CMK (cell line): ENCODE data around the gene POU5F1.
"Not testable (repeated sequence)": the region's sequence is repeated elsewhere in the genome, so short reads cannot be mapped to it uniquely, and the experiment has no call there.

Experiments
- DNase-seq: peaks from one replicate; pipeline ENCODE4 v3.0.0-alpha.2; 2010; ENCODE audit warnings: low read depth

Gene POU5F1

DNA sequence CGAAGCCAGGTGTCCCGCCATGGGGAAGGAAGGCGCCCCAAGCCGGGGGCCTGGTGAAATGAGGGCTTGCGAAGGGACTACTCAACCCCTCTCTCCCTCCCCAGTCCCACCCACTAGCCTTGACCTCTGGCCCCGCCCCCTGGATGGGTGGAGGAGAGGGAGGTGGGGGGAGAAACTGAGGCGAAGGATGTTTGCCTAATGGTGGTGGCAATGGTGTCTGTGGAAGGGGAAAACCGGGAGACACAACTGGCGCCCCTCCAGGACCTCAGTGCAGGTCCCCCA is at the start of gene POU5F1:
POU5F1 (minus strand) TSS at position 83 of the 282 bp plus-strand sequence; CDS start at position 21, 62 bp downstream.
- no peak for DNase-seq

DNA sequence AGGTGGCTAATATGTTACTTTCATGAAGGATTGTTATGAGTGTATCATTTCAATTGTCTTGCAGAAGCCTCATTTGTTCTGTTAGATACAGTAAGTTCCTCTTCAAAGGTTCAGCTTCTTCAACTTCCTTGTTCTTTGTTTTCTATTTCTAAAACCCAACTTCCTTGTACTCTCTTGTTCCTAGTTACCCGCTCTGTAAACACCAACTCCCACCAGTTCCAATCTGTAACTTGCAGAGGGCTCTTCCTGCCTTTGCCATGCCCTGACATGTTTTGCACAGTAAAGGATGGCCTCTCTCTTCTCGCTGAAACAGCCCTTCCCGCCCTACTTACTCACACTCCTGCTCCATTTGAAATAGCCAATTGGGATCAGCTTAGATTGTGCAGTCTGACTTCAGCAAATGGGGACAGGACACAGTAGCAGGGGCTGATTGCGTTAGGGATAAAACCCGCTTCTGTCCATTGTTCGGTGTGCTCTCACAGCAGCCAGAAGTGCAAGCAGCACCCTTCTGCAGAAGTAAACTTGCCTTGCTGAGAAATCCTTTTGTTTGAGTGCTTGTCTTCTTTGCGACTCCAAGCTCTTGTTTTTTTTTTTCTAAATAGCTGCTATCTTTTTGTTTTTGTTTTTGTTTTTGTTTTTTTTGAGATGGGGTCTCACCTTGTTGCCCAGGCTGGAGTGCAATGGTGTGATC is 45.9 kb upstream of the POU5F1 start:
- DNase-seq = no peak

DNA sequence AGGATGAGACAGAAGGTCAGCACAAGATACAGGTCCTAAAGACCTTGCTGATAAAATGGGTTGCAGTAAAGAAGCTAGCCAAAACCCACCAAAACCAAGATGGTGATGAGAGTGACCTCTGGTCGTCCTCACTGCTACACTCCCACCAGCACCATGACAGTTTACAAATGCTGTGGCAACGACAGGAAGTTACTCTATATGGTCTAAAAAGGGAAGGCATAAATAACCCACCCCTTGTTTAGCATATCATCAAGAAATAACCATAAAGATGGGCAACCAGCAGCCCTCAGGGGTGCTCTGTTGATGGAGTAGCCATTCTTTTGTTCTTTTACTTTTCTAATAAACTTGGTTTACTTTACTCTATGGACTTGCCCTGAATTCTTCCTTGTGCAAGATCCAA is 44.7 kb upstream of the POU5F1 start:
- not testable (repeated sequence) for DNase-seq

DNA sequence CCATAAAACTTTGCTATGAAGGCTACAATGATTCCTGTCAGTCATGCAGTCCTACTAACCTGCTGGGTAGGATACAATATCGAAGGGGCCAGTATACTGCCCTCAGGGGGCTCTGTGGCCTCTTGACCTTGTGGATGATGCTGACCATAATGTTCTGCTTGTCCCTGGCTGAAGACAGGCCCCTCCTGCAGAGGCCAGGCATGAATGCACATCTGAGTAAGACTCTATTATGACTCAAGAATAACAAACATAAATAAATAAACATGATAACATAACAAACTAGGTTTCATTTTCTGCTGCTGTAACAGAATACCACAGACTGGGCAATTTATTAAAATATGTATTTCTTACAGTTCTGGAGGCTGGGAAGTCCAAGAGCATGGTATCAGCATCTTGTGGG is 44.0 kb upstream of the POU5F1 start:
- DNase-seq = no peak

DNA sequence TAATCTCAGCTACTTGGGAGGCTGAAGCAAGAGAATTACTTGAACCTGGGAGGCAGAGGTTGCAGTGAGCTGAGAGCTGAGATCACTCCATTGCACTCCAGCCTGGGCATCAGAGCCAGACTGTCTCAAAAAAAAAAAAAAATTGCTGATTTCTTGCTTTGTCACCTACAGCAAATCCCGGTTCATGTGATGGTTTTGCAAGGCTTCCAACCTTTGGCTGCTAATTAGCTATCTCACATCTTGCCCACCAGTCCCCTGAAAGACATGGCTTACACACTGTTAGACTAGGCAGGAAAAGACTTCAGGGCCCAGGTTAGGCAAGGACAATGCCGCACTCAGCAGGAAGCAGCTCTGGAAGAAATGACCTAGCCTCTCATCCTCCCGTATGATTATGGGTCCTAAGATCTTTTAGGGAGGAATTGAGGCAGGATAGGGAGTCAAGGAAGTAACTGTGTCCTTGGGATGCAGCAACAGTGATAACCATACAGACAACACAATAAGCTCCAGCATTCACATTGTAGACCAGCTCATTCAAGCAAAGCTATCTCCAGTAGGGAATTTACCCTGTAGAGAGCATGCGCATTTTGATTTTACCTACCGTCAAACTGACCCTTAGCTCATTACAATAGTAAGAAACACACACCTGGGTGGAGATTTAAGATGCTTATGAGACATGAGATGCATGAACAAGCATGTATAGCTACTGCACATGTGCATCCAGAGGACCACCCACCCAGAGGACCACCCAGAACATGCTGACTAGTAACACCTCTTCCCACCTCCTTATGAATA is 40.5 kb upstream of the POU5F1 start:
- DNase-seq = no peak

DNA sequence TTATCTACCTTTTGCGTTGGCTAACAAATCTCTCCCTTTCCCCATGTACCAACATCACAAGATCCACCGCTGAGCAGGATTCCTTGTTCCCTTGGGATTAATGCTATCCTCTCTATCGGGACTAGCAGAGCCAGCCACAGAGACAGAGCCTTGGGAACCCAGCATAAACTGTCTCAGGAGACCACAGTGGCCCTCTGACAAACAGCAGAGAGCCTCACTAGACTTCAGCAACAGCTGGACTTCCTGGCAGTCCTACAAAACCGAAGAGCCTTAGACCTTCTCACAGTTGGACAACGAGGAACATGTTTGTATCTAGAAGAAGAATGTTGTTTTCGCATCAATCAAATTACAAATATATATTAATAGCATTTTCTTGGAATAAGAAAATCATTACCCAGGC is 39.6 kb upstream of the POU5F1 start:
- DNase-seq = no peak

DNA sequence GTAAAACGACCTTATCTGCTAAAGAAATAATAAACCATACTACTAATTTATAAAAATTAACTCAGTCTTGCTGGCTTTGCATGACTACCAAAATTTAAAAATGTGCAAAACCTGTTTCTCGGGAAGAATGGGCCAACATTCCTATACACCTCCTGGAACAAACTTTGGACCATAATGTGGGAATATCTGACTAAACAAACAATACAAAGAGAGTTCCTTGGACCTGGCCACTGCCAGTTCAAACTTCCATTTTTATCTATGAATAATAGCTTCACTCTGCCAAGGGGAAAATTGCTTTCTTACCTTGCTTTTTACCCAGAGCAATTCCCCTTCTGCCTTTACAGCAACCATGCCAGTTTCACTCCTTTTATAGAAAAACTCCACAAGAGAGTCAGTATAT is 38.7 kb upstream of the POU5F1 start:
- no peak for DNase-seq

DNA sequence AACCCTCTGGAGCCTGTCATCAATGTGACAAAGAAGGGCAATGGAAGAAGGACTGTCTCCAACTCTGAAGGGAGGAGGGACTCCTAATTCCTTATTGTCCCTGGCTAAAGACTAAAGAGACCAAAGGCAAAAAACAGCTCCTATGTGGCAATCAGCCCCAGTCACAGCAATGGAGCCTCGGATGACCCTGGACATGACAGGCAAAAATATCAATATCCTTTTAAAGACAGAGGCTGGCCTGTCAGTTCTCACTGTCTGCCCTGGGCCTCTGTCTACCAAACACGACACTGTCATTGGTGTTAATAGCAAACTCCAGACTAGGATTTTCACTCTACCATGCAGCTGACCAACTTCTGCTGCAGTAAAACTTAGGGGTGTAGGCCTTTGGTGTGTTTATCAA is 38.0 kb upstream of the POU5F1 start:
- no peak for DNase-seq

DNA sequence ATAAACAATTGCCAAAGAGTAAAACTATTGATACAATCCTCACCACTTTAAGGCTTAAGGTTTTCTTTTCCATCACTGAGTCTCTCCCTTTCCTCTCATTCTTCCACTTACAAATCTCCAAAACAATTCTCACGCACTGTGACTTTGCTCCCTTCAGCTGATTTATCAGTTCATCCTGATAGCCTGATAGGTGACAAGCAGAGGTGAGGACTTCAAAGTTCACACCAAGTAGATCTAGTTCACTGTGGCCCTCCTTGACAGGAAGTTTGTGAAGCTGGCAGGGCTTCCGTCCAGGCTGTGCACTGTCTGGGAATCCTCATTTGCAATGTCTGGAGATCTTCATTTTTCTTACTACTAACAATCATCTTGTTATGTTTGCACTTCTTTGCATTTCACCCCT is 35.2 kb upstream of the POU5F1 start:
- DNase-seq = no peak

DNA sequence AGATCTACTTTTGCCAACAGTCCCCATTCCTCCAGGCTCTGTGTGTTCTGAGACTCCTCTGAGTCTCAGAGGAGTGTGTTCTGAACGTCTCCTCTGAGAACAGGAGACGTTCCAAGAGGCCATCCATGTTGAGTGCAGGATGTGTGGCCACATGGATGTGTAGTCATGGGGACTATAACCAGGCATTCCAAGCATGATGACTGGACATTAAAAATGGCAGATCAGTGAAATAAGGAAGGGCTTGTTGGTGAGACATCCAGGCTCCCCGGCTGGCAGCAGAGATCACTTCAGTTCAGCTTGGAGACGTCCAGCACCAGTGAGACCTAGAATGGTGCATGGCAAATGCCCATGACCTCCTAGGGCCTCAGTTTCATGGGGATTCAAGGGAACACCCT is 34.3 kb upstream of the POU5F1 start:
- no peak for DNase-seq

DNA sequence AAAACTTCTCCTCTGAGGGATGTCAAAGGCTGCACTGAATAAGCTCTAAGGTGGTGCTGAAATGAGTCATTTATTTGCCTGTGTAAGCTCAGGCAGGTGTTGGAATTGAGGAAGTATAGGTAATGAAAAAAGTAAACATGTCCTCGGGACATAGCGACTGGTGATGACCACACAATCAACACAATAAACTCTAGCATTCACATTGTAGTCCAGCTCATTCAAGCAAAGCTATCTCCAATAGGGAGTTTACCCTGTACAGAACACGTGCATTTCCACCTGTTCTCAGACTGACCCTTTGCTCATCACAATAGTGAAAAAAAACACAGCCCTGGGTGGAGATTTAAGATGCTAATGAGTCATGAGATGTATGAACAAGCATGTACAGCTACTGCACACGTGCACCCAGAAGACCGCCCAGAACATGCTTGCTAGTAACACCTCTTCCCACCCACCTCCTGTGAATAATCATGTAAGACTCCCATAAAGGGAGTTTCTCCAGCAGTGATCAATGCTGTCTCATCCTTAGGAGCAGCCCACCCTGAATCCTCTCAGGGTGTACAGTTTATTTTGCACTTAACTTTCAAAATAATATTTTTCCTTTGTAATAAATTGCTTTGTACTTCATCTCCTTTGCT is 33.0 kb upstream of the POU5F1 start:
- DNase-seq = no peak

DNA sequence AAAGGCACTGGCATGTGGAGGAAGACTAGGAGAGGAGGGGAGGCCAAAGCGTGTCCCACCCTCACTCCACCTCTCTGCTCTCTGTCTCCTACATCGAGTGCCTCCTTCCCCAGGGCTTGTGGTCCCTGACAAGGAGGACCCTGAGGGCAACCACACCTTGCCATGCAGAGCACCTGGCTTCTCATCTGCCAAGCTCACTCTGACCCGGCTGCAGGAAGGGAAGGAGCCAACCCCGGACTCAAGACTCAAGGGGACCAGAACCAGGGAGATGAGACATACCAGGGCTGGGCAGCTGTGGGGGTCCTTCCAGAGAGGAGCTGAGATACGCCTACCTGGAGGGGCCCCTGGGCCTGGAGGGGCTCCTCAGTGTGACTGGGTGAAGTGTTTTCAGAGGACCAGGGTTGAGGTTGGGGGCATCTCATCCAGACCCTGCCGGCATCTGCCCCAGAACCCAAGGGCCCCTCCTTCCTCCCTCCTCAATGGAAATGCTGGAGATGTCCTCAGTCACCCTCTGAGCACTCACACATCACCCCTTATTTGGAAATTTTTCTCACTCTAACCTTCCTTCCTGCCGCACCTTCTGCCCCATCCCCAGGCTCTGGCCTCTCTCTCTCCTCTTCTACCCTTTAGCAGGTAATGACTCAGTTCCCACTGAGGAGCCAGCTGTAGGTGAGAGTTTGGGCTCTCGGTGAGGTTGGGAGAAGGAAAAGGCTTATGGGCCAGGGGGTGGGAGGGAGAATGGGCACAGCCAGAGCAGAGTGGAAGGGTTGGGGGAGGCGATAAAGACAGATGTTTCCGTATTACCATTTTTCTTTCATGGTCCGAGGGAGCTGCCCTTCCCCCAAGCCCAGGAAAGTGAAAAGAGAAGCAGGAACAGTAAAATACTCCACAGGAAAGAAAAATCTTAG is 32.0 kb upstream of the POU5F1 start:
- no peak for DNase-seq

DNA sequence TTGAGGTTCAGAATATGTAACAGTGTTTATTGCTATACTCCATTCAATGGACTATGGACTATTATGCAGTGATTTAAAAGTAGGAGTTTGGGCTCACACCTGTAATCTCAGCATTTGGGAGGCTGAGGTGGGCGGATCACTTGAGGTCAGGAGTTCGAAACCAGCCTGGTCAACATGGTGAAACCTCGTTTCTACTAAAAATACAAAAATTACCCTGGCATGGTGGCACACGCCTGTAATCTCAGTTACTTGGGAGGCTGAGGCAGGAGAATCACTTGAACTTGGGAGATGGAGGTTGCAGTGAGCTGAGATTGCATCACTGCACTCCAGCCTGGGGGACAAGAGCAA is 28.6 kb upstream of the POU5F1 start:
- not testable (repeated sequence) for DNase-seq

DNA sequence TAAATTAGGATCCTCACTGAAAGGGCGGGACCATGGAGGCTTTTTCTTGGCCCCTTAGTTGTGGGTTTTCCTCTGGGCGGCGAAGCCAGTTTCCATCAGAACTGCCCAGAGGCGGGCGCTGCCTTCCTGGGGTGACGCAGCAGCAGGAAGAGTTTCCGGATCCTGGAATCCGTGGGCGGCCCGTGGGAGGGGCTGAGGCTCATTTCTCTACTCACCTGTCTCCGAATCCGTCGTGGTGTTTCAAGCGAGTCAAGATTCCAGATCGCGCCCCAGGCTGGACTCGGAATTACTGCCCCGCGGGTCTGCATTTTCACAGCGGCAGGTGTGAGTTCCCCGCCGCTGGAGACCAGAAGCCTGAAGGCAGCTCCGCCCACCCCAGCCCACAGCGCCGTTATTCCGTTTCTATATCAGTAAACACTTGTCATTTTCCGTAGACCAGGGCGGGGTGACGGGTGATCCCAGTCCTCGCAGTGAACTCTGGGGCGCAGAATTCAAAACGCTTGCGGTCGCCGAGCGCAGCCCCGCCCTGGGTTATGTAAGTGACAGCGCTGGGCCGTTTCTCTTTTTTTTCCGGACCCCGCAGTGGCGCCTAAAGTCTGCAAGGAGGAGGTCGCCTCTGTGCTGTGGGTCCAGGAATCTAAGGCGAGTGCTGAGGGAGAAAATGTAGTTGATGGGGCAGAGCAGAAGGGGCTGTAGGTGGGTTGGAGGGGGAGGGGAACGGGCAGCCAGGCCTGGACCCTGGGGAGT is 27.2 kb upstream of the POU5F1 start:
- DNase-seq = peak; percentile 82

DNA sequence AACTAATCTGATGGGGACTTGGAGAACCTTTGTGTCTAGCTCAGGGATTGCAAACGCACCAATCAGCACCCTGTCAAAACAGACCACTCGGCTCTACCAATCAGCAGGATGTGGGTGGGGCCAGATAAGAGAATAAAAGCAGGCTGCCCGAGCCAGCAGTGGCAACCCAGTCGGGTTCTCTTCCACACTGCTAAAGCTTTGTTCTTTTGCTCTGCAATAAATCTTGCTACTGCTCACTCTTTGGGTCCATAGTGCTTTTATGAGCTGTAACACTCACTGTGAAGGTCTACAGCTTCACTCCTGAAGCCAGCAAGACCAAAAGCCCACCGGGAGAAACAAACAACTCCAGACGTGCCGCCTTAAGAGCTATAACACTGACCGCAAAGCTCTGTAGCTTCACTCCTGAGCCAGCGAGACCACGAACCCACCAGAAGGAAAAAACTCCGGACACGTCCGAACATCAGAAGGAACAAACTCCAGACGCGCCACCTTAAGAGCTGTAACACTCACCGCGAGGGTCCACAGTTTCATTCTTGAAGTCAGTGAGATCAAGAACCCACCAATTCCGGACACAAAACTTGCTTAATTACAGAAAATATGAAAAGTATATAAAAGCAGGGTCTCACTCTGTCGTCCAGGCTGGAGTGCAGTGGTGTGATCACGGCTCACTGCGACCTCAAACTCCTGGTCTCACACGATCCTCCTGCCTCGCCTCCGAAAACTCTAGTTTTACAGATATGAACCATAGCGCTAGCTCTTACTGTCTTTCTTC is 26.0 kb upstream of the POU5F1 start:
- DNase-seq = not testable (repeated sequence)

DNA sequence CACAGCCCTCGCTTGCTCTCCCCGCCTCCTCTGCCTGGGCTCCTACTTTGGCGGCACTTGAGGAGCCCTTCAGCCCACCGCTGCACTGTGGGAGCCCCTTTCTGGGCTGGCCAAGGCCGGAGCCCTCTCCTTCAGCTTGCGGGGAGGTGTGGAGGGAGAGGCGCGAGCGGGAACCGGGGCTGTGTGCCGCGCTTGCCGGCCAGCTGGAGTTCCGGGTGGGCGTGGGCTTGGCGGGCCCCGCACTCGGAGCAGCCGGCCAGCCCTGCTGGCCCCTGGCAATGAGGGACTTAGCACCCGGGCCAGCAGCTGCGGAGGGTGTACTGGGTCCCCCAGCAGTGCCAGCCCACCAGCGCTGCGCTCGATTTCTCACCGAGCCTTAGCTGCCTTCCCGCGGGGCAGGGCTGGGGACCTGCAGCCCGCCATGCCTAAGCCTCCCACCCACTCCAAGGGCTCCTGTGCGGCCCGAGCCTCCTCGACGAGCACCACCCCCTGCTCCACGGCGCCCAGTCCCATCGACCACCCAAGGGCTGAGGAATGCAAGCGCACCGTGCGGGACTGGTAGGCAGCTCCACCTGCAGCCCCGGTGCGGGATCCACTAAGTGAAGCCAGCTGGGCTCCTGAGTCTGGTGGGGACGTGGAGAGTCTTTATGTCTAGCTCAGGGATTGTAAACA is 25.0 kb upstream of the POU5F1 start:
- DNase-seq = not testable (repeated sequence)

DNA sequence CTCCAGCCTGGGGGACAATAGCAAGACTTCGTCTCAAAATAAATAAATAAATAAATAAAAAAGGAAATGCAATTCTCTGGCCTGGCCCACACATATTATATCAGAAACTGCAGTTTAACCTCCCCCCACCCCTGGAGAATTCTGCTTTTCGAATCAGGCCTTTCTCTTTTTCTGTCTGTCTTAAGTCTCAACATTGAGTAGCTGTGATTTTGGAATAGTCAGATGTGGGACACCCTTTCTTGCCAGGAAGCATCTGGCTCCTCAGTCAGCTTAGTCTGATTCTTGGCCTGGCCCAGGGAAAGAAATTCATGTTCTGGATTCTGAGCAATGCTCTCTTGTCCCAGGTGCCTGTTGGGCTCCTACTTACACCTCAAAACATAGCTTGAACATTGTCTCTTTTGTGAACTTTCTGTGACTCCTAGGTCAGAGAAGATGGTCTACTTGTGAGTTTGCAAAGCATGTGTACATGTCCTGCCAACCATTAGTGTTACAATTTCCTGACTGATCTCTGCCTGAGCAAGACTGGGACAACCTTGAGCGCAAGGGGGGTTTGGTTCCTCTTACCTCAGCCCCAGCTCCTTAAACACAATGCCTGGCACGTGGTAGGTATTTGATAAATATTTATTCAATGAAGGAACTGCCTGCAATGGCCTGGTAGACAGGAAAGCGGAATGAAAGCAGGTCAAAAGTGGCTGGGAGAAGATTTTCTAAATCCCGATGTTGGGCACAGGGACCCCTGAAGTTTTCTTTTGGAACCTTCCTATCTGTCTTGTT is 23.8 kb upstream of the POU5F1 start:
- no peak for DNase-seq

DNA sequence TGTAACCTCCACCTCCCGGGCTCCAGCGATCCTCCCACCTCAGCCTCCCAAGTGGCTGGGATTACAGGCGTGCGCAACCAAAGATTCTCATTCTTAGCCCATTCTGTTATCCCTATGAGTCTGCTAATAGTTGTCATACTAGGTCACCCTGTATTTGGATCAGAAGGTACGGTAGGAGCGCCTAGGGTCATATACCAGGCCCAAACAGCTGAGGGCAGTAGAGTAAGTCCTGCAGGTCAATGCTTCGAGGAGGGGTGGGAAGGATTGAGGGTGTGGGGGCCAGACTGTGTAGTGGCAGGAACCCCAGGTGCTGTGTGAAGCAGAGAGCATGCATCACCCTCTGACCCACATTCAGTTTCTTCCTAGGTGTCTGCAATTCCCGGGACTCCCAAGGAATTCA is 22.7 kb upstream of the POU5F1 start:
- no peak for DNase-seq

DNA sequence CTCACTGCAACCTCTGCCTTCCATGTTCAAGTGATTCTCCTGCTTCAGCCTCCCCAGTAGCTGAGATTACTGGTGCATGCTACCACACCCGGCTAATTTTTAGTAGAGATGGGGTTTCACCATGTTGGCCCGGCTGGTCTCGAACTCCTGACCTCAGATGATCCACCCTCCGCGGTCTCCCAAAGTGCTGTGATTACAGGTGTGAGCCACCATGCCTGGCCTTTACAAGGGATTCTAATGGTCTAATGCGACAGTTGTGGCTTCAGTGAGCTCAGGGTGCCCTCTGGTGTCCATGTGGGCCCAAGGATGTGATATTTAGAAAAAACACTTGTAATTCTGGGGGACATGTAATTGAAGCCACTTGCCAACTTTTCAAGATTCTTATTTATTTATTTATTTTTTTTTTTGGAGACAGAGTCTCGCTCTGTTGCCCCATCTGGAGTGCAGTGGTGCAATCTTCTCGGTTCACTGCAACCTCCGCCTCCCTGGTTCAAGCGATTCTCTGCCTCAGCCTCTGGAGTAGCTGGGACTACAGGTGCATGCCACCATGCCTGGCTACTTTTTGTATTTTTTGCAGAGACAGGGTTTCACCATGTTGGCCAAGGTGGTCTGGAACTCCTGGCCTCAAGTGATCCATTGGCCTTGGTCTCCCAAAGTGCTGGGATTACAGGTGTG is 22.1 kb upstream of the POU5F1 start:
- DNase-seq = not testable (repeated sequence)
